ENCODE results near the gene ZNF710.

ZNF710 gene

DNA sequence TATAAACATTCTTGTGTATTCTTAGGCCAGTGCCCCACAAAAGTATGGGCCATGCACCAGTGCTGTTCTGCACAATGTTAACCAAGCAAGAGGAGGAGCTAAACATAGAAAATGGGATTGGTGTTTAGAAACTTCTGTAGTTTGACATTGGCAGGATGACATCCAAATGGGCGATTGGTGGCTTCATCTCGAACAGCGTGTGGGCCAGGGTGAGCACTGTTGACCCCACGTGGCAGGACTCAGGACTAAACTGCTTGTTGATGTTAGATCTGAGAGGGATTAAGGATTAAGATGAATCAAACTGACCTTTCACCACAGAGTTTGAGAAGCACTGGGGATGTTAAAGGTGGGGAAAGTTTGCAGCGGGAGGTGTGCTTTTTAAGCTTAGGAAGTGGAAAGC is 31.9 kb downstream of the ZNF710 start:
- H3K27me3 ChIP-seq (ENCODE audit: low read depth): no peaks in the 10 kb centered on the region
- in situ Hi-C loops (cut with MboI; ENCODE audit: low sequenced_read_pairs): no loop called here
- DNase-seq (ENCODE audit: low spot score in 2 of 2): no peak
- no peak overlapping the region for H3K4me3 ChIP-seq
- no peaks in the 10 kb centered on the region for H3K9me3 ChIP-seq
- H3K4me1 ChIP-seq: peaks cover 8% of the 10 kb centered on the region
- H3K36me3 ChIP-seq (replicated peaks): no peaks in the 10 kb centered on the region

DNA sequence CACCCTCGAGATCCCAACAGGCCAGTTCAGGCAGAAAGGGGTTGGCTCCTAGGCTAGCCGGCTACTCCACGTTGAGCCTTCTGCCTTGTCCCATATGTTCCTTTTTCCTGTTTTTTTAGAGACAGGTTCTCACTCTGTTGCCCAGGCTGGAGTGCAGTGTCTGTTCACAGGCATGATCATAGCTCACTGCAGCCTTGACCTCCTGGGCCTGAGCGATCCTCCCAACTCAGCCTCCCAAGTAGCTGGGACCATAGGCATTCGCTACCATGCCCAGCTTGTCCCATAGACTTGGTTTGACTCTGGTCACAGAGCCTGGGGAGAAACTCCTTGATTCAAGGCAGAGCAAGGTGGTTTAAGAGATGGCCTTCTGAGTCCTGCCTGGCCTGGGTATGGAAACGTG is 32.3 kb downstream of the ZNF710 start:
- Histone ChIP-seq H3K4me3 (no peak overlapping the region), H3K4me1 (peaks cover 8% of the 10 kb centered on the region), H3K9me3 (no peaks in the 10 kb centered on the region), H3K36me3 (replicated peaks) (no peaks in the 10 kb centered on the region), H3K27me3 (ENCODE audit: low read depth) (no peaks in the 10 kb centered on the region)
- DNase-seq (ENCODE audit: low spot score in 2 of 2): no peak
- in situ Hi-C loops (cut with MboI; ENCODE audit: low sequenced_read_pairs): no loop called here

DNA sequence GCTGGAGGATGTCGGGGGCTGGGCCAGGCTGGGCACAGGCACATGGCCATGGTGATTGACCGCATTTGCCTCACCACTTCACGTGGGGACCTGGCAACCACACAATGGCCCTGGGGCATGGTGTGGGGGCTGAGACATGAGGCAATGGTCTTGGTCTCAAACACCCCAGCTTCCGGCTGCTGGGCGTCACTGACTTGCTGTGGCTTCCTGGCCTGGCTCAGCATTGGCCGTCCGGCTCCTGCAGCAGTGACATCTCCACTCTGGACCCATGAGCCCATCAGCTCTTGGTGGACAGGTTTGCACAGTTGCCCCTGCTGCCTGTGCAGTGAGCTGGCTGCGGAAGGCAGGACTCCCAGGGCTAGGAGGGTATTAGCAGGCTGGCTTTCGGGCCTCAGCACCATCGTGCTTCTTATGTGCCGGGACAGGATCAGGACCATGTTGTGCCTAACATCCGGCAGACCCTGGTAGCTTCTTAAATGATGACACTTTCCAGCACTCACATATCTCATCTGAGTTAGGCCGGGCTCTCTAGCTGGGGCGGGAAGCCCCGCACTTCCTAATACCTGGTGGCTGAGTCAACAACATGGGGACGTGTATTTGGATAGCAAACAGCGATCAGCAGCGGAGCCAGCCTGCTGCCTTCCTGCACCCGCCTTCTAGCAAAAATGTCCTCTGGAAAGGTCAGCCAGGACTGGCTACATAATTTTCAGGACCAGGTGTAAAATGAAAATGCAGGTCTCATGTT is 34.1 kb downstream of the ZNF710 start:
- in situ Hi-C loops (cut with MboI; ENCODE audit: low sequenced_read_pairs): no loop called here
- Histone ChIP-seq H3K27me3 (ENCODE audit: low read depth) (no peaks in the 10 kb centered on the region), H3K4me1 (peaks cover 8% of the 10 kb centered on the region), H3K36me3 (replicated peaks) (no peaks in the 10 kb centered on the region), H3K4me3 (no peak overlapping the region), H3K9me3 (no peaks in the 10 kb centered on the region)
- no peak for DNase-seq (ENCODE audit: low spot score in 2 of 2)

DNA sequence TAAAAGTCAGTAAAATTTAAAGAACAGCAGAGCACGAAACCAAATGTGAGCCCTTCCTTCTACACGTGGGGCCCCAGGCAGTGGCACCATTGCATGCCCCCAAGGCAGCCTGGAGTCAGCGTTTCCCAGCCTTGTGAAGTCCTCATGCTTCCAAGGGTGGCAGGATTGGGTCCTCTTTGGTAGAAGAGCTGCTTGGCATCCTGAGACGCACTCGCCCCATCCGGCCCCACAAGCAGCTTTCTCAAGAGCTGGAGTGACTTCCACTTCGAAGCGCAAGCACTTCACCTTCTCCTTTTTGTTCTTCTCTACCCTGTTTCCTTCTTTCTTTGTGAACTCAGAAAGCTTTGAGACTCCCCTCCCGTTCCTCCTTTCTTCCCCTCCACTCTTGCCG is 34.7 kb downstream of the ZNF710 start:
- Histone ChIP-seq H3K36me3 (replicated peaks) (no peaks in the 10 kb centered on the region), H3K27me3 (ENCODE audit: low read depth) (no peaks in the 10 kb centered on the region), H3K9me3 (no peaks in the 10 kb centered on the region), H3K4me1 (peaks cover 8% of the 10 kb centered on the region), H3K4me3 (no peak overlapping the region)
- in situ Hi-C loops (cut with MboI; ENCODE audit: low sequenced_read_pairs): no loop called here
- DNase-seq (ENCODE audit: low spot score in 2 of 2): no peak

DNA sequence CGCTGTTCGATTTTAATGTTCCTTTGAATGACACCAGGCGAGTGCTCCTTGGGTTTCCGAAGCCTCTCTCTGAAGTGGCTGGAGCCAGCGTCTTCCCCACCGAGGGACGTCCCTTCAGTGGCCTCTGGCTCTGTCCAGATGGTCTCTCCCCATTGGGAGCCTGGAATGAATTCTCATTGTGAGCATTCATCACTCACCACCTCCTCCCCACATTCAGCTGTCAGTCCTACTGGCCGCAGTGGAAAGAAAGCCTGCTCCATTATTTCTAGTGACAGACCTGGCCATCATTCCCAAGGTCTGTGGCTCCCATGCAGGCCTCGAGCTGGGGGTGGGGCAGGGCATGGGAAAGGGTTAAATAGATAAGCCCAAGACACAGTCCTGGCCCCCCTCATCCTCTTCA is 35.2 kb downstream of the ZNF710 start:
- Histone ChIP-seq H3K36me3 (replicated peaks) (no peaks in the 10 kb centered on the region), H3K4me3 (no peak overlapping the region), H3K27me3 (ENCODE audit: low read depth) (no peaks in the 10 kb centered on the region), H3K9me3 (no peaks in the 10 kb centered on the region), H3K4me1 (peaks cover 3% of the 10 kb centered on the region)
- in situ Hi-C loops (cut with MboI; ENCODE audit: low sequenced_read_pairs): no loop called here
- DNase-seq (ENCODE audit: low spot score in 2 of 2): no peak

DNA sequence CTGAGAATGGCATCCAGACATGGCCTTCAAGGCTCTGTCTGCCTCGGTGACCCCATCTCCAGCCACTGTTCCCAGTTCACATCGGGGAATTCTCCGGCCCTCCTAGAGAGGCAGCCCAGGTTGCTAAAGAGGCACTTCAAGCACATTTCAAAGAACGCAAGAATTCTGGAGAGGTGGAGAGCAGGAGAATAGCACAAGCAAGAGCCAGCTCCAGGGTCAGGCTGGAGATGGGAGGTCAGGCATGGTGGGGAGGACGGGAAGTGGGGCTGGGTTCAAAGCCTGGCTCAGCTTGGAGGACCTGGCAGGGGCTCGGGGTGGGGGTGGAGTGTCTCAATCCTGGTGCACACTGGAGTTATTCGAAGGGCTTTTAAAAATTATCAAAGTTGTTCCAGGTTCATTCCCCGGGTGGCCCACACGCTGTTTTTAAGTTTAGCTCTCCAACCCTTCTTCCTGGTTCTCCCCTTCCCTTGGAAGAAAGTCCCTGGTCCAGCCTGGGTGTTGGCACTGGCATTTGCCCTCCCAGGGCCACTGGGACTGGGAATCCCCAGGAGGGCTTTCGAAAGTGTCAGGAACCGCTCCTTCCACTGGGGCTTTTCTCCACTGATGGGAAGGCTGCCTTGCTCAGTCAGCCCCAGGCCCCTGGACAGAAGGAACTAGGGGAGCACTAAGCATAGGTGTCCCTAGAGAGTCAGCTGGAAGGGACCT is 35.8 kb downstream of the ZNF710 start:
- Histone ChIP-seq H3K4me1 (no peaks in the 10 kb centered on the region), H3K36me3 (replicated peaks) (no peaks in the 10 kb centered on the region), H3K27me3 (ENCODE audit: low read depth) (no peaks in the 10 kb centered on the region), H3K4me3 (no peak overlapping the region), H3K9me3 (no peaks in the 10 kb centered on the region)
- no peak for DNase-seq (ENCODE audit: low spot score in 2 of 2)
- in situ Hi-C loops (cut with MboI; ENCODE audit: low sequenced_read_pairs): no loop called here

DNA sequence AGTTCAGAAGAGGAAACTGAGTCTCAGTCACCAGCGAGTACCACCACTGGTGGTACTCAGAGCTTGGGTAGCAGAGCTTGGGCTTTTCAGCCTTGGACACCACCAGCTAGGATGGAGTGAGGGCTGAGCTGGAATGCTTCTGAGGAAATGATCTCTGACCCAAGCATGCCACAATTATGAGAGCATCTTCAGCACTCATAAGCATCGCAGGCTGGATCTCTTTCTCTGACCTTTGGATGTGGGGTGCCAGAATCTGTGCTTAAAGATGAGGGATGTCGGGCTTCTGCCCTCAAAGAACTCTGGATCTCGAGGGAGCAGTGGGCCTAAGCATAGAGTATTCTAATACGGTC is 36.4 kb downstream of the ZNF710 start:
- Histone ChIP-seq H3K36me3 (replicated peaks) (no peaks in the 10 kb centered on the region), H3K4me1 (no peaks in the 10 kb centered on the region), H3K4me3 (no peak overlapping the region), H3K9me3 (no peaks in the 10 kb centered on the region), H3K27me3 (ENCODE audit: low read depth) (no peaks in the 10 kb centered on the region)
- no peak for DNase-seq (ENCODE audit: low spot score in 2 of 2)
- in situ Hi-C loops (cut with MboI; ENCODE audit: low sequenced_read_pairs): no loop called here

DNA sequence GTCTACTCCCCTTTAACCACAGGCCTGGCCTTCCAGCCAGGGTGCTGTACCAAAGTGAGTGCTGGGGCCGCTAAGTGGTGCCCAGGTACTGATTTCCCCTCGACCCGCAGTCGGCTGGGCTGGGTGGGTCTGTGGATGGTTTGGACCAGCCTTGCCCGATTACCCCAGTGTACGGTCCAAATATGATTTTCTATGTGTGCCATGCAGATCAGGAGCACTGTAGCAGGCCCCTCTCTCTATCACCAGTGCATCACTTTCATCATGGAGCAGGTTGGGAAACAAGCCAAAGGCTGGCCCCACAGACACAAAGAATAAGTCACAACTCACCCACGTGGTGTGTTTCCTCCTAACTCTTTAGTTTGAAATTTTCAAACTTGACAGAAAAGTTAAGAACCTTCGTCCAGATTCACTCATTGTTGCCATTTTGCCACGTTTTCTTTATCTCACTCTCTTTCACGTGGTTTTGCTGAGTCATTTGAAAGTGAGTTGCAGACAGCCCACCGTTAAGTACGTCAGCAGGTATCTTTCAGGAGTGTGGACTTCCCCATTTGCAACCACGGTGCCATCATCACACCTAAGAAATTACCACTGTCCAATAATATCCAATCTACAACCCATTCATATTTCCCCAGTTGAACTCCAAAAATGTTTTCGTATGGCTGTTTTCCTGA is 37.0 kb downstream of the ZNF710 start:
- Histone ChIP-seq H3K4me1 (no peaks in the 10 kb centered on the region), H3K27me3 (ENCODE audit: low read depth) (no peaks in the 10 kb centered on the region), H3K4me3 (no peak overlapping the region), H3K36me3 (replicated peaks) (no peaks in the 10 kb centered on the region), H3K9me3 (no peaks in the 10 kb centered on the region)
- in situ Hi-C loops (cut with MboI; ENCODE audit: low sequenced_read_pairs): no loop called here
- DNase-seq (ENCODE audit: low spot score in 2 of 2): no peak

DNA sequence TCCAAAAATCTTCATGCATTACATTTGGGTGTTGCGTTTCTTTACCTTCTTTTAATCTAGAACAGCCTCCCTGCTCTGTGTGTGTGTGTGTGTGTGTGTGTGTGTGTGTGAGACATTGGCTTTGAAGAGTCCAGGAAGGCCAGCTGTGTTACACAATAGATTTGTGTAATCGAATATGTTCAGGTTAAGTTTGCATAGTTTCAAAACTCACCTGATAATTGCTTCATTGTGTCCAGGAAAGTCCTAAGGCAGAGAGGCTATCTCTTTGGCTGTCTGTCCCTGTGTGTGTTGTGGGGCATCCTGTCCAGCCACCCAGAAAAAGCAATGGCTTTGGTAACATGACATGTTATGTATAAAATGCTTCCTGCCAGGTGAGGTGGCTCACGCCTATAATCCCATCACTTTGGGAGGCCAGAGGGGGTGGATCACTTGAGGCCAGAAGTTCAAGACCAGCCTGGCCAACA is 37.5 kb downstream of the ZNF710 start:
- in situ Hi-C loops (cut with MboI; ENCODE audit: low sequenced_read_pairs): no loop called here
- DNase-seq (ENCODE audit: low spot score in 2 of 2): no peak
- Histone ChIP-seq H3K4me1 (no peaks in the 10 kb centered on the region), H3K9me3 (no peaks in the 10 kb centered on the region), H3K36me3 (replicated peaks) (no peaks in the 10 kb centered on the region), H3K27me3 (ENCODE audit: low read depth) (no peaks in the 10 kb centered on the region), H3K4me3 (no peak overlapping the region)

DNA sequence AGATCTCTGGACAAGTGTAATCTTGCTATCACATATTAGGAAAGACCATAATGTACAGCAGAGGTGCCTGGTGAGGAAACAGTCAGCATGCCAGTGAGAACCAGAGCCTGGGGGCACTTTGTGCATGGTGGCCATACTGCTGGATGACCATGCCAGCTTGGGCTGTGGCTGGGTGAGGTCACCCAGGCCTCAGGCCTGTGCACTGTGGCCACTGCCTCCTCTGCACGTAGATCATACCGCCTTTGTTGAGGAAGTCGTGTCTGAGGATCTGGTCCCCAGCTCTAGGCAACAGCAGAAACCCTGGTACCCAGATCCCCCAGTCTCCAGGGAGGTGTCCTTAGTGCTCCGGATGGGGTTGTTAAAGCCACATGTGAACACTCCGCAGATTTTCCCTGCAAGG is 38.9 kb downstream of the ZNF710 start:
- no peak for DNase-seq (ENCODE audit: low spot score in 2 of 2)
- no peaks in the 10 kb centered on the region for H3K4me1 ChIP-seq
- in situ Hi-C loops (cut with MboI; ENCODE audit: low sequenced_read_pairs): no loop called here

DNA sequence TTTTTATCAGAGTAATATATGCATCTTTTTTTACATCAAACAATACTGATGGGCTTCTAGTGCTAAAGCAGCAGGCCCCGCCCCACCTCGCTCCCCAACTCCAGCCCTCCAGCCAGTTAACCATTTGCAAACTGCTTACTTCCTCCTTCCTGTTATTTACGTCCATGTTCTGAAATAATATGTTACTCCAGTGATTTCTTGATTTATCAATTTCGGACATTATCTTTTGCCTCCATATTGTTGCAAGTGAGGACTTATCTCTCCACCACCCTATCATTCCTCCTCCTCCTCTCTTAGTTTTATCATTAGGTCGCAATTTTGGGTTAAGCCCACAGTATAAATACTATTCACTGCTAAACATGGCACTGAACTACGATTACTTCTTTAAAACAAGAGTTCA is 39.5 kb downstream of the ZNF710 start:
- H3K36me3 ChIP-seq (replicated peaks): no peaks in the 10 kb centered on the region
- H3K9me3 ChIP-seq: no peaks in the 10 kb centered on the region
- no peaks in the 10 kb centered on the region for H3K4me1 ChIP-seq
- in situ Hi-C loops (cut with MboI; ENCODE audit: low sequenced_read_pairs): no loop called here
- no peak for DNase-seq (ENCODE audit: low spot score in 2 of 2)
- no peak overlapping the region for H3K4me3 ChIP-seq
- H3K27me3 ChIP-seq (ENCODE audit: low read depth): no peaks in the 10 kb centered on the region

More for the DNA sequence above, 38.9 kb downstream of the ZNF710 start:
- no peaks in the 10 kb centered on the region for H3K27me3 ChIP-seq (ENCODE audit: low read depth)
- no peaks in the 10 kb centered on the region for H3K36me3 ChIP-seq (replicated peaks)
- H3K9me3 ChIP-seq: no peaks in the 10 kb centered on the region
- no peak overlapping the region for H3K4me3 ChIP-seq

DNA sequence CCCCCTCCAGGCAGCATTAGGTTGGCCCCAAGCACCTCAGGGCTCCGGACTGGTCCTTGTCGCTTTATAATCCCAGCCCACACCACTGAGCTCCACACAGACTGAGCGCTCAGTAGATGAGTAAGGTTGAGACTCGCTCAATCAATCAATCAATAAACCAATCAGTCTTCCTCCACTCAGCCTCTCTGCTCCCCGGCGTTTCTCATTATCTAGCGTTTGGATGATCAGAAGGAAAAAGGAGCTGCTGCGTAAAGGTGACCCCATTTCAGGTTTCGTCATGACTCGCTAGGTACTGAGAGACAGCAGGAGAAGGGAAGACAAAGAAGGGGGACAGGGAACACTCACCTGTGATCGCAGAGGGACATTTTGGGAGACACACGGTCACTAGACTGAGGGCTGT is 41.2 kb downstream of the ZNF710 start:
- Histone ChIP-seq H3K4me1 (no peaks in the 10 kb centered on the region), H3K27me3 (ENCODE audit: low read depth) (no peaks in the 10 kb centered on the region), H3K36me3 (replicated peaks) (no peaks in the 10 kb centered on the region), H3K9me3 (no peaks in the 10 kb centered on the region), H3K4me3 (no peak overlapping the region)
- no peak for DNase-seq (ENCODE audit: low spot score in 2 of 2)
- in situ Hi-C loops (cut with MboI; ENCODE audit: low sequenced_read_pairs): no loop called here

DNA sequence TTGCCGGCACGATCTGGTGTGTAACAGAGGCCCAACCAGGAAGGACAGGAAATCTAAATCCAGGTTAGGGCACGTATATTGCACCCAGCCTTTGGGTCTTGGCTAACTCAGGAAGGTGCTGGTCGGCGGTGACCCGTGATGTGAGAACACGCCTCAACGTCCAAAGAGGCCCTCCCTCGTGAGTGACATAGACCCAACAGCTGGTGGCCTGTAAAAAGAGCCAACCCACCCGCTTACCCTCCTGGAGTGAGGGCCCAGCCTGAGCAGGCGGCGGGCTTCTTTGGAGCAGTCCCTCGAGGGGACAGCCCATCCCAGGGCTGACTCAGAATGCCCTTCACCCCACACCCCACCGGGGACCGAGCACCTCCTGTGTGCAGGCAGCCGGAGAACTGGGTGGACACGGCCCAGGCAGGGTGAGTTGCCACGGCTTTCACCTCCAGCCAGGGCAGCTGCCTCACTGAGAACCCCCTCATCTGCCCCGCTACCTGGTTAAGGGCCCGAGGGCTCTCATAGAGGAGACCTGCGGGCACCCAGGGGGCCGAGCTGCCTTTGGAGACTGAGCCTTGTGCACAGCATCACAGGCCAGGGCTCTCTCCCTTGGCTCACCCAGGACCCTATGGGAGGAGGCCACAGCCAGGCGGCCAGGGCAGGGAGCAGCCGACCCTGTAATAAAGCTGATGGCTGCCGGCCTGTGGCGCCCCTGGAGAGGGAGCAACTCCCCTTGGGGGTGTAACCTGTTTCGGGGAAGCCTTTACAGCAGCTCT is 41.8 kb downstream of the ZNF710 start:
- no peak for DNase-seq (ENCODE audit: low spot score in 2 of 2)
- H3K4me1 ChIP-seq: no peaks in the 10 kb centered on the region
- in situ Hi-C loops (cut with MboI; ENCODE audit: low sequenced_read_pairs): no loop called here

More for the DNA sequence above, 41.8 kb downstream of the ZNF710 start:
- Histone ChIP-seq H3K9me3 (no peaks in the 10 kb centered on the region), H3K36me3 (replicated peaks) (no peaks in the 10 kb centered on the region), H3K27me3 (ENCODE audit: low read depth) (no peaks in the 10 kb centered on the region), H3K4me3 (no peak overlapping the region)

All from HAP-1 (cell line).